ENCODE measurements around the gene CAMK1G. TPM values are rescaled to one million over a fixed set of nuclear protein-coding genes. Genes with fewer than 3 reads are reported as not detected.
A peak's percentile ranks its signal among the peaks of the same experiment; 100 is the strongest.

Gene CAMK1G
- total and polyA plus RNA-seq, 2 donors = 0.14 to 0.27 TPM

- peaks cover 0 to 25% of the 10 kb centered on the region in 2 donors for H3K4me1 ChIP-seq (ENCODE audit: control insufficient read depth in 2 of 2, insufficient read depth in 2 of 2, low read length in 2 of 2)
- H3K27ac ChIP-seq (ENCODE audit: low read depth in 1 of 2, low read length in 1 of 2) = peak overlapping the region in 1 of 2 donors; percentile 48
- 68% methylated on average over 6 of the region's 6 CpGs for WGBS
- H3K9me3 ChIP-seq (ENCODE audit: control insufficient read depth in 2 of 2, insufficient read depth in 1 of 2, low read length in 1 of 2) = no peaks in the 10 kb centered on the region
- H3K36me3 ChIP-seq (ENCODE audit: control insufficient read depth in 2 of 2, insufficient read depth in 2 of 2, low read length in 1 of 2) = no peaks in the 10 kb centered on the region
- no peaks in the 10 kb centered on the region for H3K27me3 ChIP-seq (ENCODE audit: control insufficient read depth in 2 of 2, insufficient read depth in 1 of 2, low read length in 1 of 2)
- H3K4me3 ChIP-seq (ENCODE audit: low read length in 2 of 2) = no peak overlapping the region
- DNase-seq (ENCODE audit: low read depth in 6 of 9, low spot score in 9 of 9) = peak in 1 of 9 donors; percentile 18
Measured at GRCh38 chr1:209648931-209649776, 65.6 kb downstream of the CAMK1G start.

- H3K9me3 ChIP-seq (ENCODE audit: control insufficient read depth in 2 of 2, insufficient read depth in 1 of 2, low read length in 1 of 2) = no peaks in the 10 kb centered on the region
- peaks cover 0 to 27% of the 10 kb centered on the region in 2 donors for H3K4me1 ChIP-seq (ENCODE audit: control insufficient read depth in 2 of 2, insufficient read depth in 2 of 2, low read length in 2 of 2)
- H3K4me3 ChIP-seq (ENCODE audit: low read length in 2 of 2) = no peak overlapping the region
Measured at GRCh38 chr1:209650454-209650853, 66.9 kb downstream of the CAMK1G start.

GRCh38 chr1:209651138-209651587 is 67.6 kb downstream of the CAMK1G start:
- peaks cover 0 to 27% of the 10 kb centered on the region in 2 donors for H3K4me1 ChIP-seq (ENCODE audit: control insufficient read depth in 2 of 2, insufficient read depth in 2 of 2, low read length in 2 of 2)
- WGBS = 85% methylated on average over 5 of the region's 5 CpGs
- no peak overlapping the region for H3K4me3 ChIP-seq (ENCODE audit: low read length in 2 of 2)
- no peak for DNase-seq (ENCODE audit: low read depth in 6 of 9, low spot score in 9 of 9)
- H3K36me3 ChIP-seq (ENCODE audit: control insufficient read depth in 2 of 2, insufficient read depth in 2 of 2, low read length in 1 of 2) = no peaks in the 10 kb centered on the region
- H3K27me3 ChIP-seq (ENCODE audit: control insufficient read depth in 2 of 2, insufficient read depth in 1 of 2, low read length in 1 of 2) = no peaks in the 10 kb centered on the region
- H3K27ac ChIP-seq (ENCODE audit: low read depth in 1 of 2, low read length in 1 of 2) = peak overlapping the region in 1 of 2 donors; percentile 9
- no peaks in the 10 kb centered on the region for H3K9me3 ChIP-seq (ENCODE audit: control insufficient read depth in 2 of 2, insufficient read depth in 1 of 2, low read length in 1 of 2)

More at GRCh38 chr1:209650454-209650853, 66.9 kb downstream of the CAMK1G start:
- Histone ChIP-seq H3K36me3 (ENCODE audit: control insufficient read depth in 2 of 2, insufficient read depth in 2 of 2, low read length in 1 of 2) (no peaks in the 10 kb centered on the region), H3K27me3 (ENCODE audit: control insufficient read depth in 2 of 2, insufficient read depth in 1 of 2, low read length in 1 of 2) (no peaks in the 10 kb centered on the region), H3K27ac (ENCODE audit: low read depth in 1 of 2, low read length in 1 of 2) (no peak overlapping the region)
- WGBS = 5% methylated on average over 1 of the region's 1 CpG
- no peak for DNase-seq (ENCODE audit: low read depth in 6 of 9, low spot score in 9 of 9)

GRCh38 chr1:209652121-209652735 is 68.7 kb downstream of the CAMK1G start, which contains the start of gene LAMB3:
Gene LAMB3, minus strand, starts transcription at chr1:209652425. Its CDS starts 1,481 bp downstream, at chr1:209650944.
- WGBS = 84% methylated on average over 14 of the region's 14 CpGs
- Histone ChIP-seq H3K4me1 (ENCODE audit: control insufficient read depth in 2 of 2, insufficient read depth in 2 of 2, low read length in 2 of 2) (peaks cover 0 to 25% of the 10 kb centered on the region in 2 donors), H3K36me3 (ENCODE audit: control insufficient read depth in 2 of 2, insufficient read depth in 2 of 2, low read length in 1 of 2) (no peaks in the 10 kb centered on the region), H3K9me3 (ENCODE audit: control insufficient read depth in 2 of 2, insufficient read depth in 1 of 2, low read length in 1 of 2) (no peaks in the 10 kb centered on the region), H3K27ac (ENCODE audit: low read depth in 1 of 2, low read length in 1 of 2) (peak within 1 kb of the TSS; percentile 82 to 83), H3K27me3 (ENCODE audit: control insufficient read depth in 2 of 2, insufficient read depth in 1 of 2, low read length in 1 of 2) (no peaks in the 10 kb centered on the region), H3K4me3 (ENCODE audit: low read length in 2 of 2) (peak within 1 kb of the TSS in 1 of 2 donors; percentile 8)
- no peak for DNase-seq (ENCODE audit: low read depth in 6 of 9, low spot score in 9 of 9)

- WGBS = 63% methylated on average over 3 of the region's 3 CpGs
- no peak overlapping the region for H3K4me3 ChIP-seq (ENCODE audit: low read length in 2 of 2)
- DNase-seq (ENCODE audit: low read depth in 6 of 9, low spot score in 9 of 9) = peak in 5 of 9 donors; percentile 4 to 50 (median 16)
Measured at GRCh38 chr1:209652873-209653401, 69.4 kb downstream of the CAMK1G start.

GRCh38 chr1:209653915-209654351 is 70.4 kb downstream of the CAMK1G start:
- no peaks in the 10 kb centered on the region for H3K36me3 ChIP-seq (ENCODE audit: control insufficient read depth in 2 of 2, insufficient read depth in 2 of 2, low read length in 1 of 2)
- no peak overlapping the region for H3K27ac ChIP-seq (ENCODE audit: low read depth in 1 of 2, low read length in 1 of 2)
- DNase-seq (ENCODE audit: low read depth in 6 of 9, low spot score in 9 of 9) = no peak
- H3K4me1 ChIP-seq (ENCODE audit: control insufficient read depth in 2 of 2, insufficient read depth in 2 of 2, low read length in 2 of 2) = peaks cover 0 to 25% of the 10 kb centered on the region in 2 donors
- H3K27me3 ChIP-seq (ENCODE audit: control insufficient read depth in 2 of 2, insufficient read depth in 1 of 2, low read length in 1 of 2) = peaks cover 0 to 6% of the 10 kb centered on the region in 2 donors
- no peak overlapping the region for H3K4me3 ChIP-seq (ENCODE audit: low read length in 2 of 2)
- WGBS = 93% methylated on average over 7 of the region's 7 CpGs
- no peaks in the 10 kb centered on the region for H3K9me3 ChIP-seq (ENCODE audit: control insufficient read depth in 2 of 2, insufficient read depth in 1 of 2, low read length in 1 of 2)

More at GRCh38 chr1:209652873-209653401, 69.4 kb downstream of the CAMK1G start:
- Histone ChIP-seq H3K9me3 (ENCODE audit: control insufficient read depth in 2 of 2, insufficient read depth in 1 of 2, low read length in 1 of 2) (no peaks in the 10 kb centered on the region), H3K27ac (ENCODE audit: low read depth in 1 of 2, low read length in 1 of 2) (peak overlapping the region; percentile 82 to 83), H3K36me3 (ENCODE audit: control insufficient read depth in 2 of 2, insufficient read depth in 2 of 2, low read length in 1 of 2) (no peaks in the 10 kb centered on the region), H3K4me1 (ENCODE audit: control insufficient read depth in 2 of 2, insufficient read depth in 2 of 2, low read length in 2 of 2) (peaks cover 0 to 25% of the 10 kb centered on the region in 2 donors), H3K27me3 (ENCODE audit: control insufficient read depth in 2 of 2, insufficient read depth in 1 of 2, low read length in 1 of 2) (no peaks in the 10 kb centered on the region)

GRCh38 chr1:209655411-209656231 is 72.1 kb downstream of the CAMK1G start:
- WGBS = 95% methylated on average over 9 of the region's 9 CpGs
- Histone ChIP-seq H3K4me1 (ENCODE audit: control insufficient read depth in 2 of 2, insufficient read depth in 2 of 2, low read length in 2 of 2) (peaks cover 0 to 13% of the 10 kb centered on the region in 2 donors), H3K36me3 (ENCODE audit: control insufficient read depth in 2 of 2, insufficient read depth in 2 of 2, low read length in 1 of 2) (no peaks in the 10 kb centered on the region), H3K27ac (ENCODE audit: low read depth in 1 of 2, low read length in 1 of 2) (no peak overlapping the region), H3K27me3 (ENCODE audit: control insufficient read depth in 2 of 2, insufficient read depth in 1 of 2, low read length in 1 of 2) (peaks cover 0 to 7% of the 10 kb centered on the region in 2 donors), H3K9me3 (ENCODE audit: control insufficient read depth in 2 of 2, insufficient read depth in 1 of 2, low read length in 1 of 2) (no peaks in the 10 kb centered on the region), H3K4me3 (ENCODE audit: low read length in 2 of 2) (no peak overlapping the region)
- no peak for DNase-seq (ENCODE audit: low read depth in 6 of 9, low spot score in 9 of 9)

GRCh38 chr1:209657140-209657879 is 73.8 kb downstream of the CAMK1G start:
- Histone ChIP-seq H3K4me3 (ENCODE audit: low read length in 2 of 2) (no peak overlapping the region), H3K36me3 (ENCODE audit: control insufficient read depth in 2 of 2, insufficient read depth in 2 of 2, low read length in 1 of 2) (no peaks in the 10 kb centered on the region), H3K4me1 (ENCODE audit: control insufficient read depth in 2 of 2, insufficient read depth in 2 of 2, low read length in 2 of 2) (peaks cover 0 to 8% of the 10 kb centered on the region in 2 donors), H3K27ac (ENCODE audit: low read depth in 1 of 2, low read length in 1 of 2) (no peak overlapping the region), H3K9me3 (ENCODE audit: control insufficient read depth in 2 of 2, insufficient read depth in 1 of 2, low read length in 1 of 2) (no peaks in the 10 kb centered on the region), H3K27me3 (ENCODE audit: control insufficient read depth in 2 of 2, insufficient read depth in 1 of 2, low read length in 1 of 2) (peaks cover 0 to 7% of the 10 kb centered on the region in 2 donors)
- WGBS = 77% methylated on average over 9 of the region's 9 CpGs
- DNase-seq (ENCODE audit: low read depth in 6 of 9, low spot score in 9 of 9) = no peak

Measured in thymus (tissue), 11 donors.